Measurements from ENCODE around the gene RHOD.

The RHOD gene

GRCh38 chr11:67051945-67052488, 4.6 kb upstream of the RHOD start:
- no peak for DNase-seq (ENCODE audit: extremely low read depth, low read depth)
- TF ChIP-seq, protein P1, sequence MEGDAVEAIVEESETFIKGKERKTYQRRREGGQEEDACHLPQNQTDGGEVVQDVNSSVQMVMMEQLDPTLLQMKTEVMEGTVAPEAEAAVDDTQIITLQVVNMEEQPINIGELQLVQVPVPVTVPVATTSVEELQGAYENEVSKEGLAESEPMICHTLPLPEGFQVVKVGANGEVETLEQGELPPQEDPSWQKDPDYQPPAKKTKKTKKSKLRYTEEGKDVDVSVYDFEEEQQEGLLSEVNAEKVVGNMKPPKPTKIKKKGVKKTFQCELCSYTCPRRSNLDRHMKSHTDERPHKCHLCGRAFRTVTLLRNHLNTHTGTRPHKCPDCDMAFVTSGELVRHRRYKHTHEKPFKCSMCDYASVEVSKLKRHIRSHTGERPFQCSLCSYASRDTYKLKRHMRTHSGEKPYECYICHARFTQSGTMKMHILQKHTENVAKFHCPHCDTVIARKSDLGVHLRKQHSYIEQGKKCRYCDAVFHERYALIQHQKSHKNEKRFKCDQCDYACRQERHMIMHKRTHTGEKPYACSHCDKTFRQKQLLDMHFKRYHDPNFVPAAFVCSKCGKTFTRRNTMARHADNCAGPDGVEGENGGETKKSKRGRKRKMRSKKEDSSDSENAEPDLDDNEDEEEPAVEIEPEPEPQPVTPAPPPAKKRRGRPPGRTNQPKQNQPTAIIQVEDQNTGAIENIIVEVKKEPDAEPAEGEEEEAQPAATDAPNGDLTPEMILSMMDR (IDR thresholded peaks at IDR 0.05; ENCODE audit: low read depth, low read length, missing control alignments): no peak
- no peak overlapping the region for H3K4me3 ChIP-seq (replicated peaks; ENCODE audit: low read depth, low read length)

- no peak for DNase-seq (ENCODE audit: extremely low read depth, low read depth)
- H3K4me3 ChIP-seq (replicated peaks; ENCODE audit: low read depth, low read length): no peak overlapping the region
- TF ChIP-seq, protein P1 (IDR thresholded peaks at IDR 0.05; ENCODE audit: low read depth, low read length, missing control alignments): no peak
Measured at GRCh38 chr11:67052891-67053290, 3.8 kb upstream of the RHOD start.

- TF ChIP-seq, protein P1 (IDR thresholded peaks at IDR 0.05; ENCODE audit: low read depth, low read length, missing control alignments): peak; percentile 85
- no peak for DNase-seq (ENCODE audit: extremely low read depth, low read depth)
- H3K4me3 ChIP-seq (replicated peaks; ENCODE audit: low read depth, low read length): no peak overlapping the region
Measured at GRCh38 chr11:67053896-67054329, 2.7 kb upstream of the RHOD start.

DNA sequence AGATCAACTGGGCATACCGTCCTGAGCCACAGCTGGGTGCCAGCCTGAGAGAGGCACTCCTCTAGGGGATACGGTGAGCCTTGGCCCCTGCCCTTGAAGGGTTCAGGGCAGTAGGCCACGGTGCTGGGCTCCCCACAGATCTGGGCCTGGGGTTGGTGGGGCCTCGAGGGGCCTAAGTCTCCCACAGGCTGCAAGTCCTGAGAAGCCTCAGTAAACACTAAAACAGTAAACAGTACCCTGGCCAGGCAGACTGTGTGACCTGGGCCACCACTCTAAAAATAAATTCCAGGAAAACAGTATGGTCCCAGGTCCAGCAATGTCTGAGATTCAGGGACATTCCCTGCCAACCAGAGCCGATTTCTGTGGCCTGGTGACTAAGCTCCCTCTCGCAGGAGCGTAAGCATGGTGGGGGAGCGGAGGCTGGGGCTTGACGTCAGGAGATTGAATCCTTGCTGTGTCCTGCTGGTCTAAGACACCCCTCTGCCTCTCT, 2.3 kb upstream of the RHOD start:
- TF ChIP-seq, protein P1 (IDR thresholded peaks at IDR 0.05; ENCODE audit: low read depth, low read length, missing control alignments): no peak
- H3K4me3 ChIP-seq (replicated peaks; ENCODE audit: low read depth, low read length): no peak overlapping the region
- DNase-seq (ENCODE audit: extremely low read depth, low read depth): no peak

- no peak for DNase-seq (ENCODE audit: extremely low read depth, low read depth)
- TF ChIP-seq, protein P1 (IDR thresholded peaks at IDR 0.05; ENCODE audit: low read depth, low read length, missing control alignments): no peak
- H3K4me3 ChIP-seq (replicated peaks; ENCODE audit: low read depth, low read length): no peak overlapping the region
Measured at GRCh38 chr11:67054836-67055523, 1.7 kb upstream of the RHOD start.

DNA sequence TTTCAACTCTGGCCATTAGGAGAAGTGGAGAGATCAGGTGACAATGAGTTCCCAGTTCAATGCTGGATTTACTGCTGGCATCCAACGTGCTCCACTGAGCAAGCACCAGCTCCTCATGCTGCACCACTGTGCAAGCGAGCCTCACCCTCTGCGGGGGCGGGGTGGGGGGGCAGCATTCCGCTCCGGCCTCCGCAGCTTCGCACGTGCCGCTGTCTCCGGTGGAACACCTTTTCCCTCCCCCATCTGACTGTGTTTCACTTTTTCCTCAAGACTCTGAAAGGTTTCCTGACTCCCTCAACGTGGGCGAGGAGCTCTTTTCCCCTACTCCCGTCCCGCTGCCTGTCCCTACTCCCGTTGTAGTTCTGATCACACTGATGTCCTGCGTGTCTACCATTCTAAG, 835 bp upstream of the RHOD start:
- DNase-seq (ENCODE audit: extremely low read depth, low read depth): no peak
- TF ChIP-seq, protein P1 (IDR thresholded peaks at IDR 0.05; ENCODE audit: low read depth, low read length, missing control alignments): no peak

More for the DNA sequence above, 835 bp upstream of the RHOD start:
- H3K4me3 ChIP-seq (replicated peaks; ENCODE audit: low read depth, low read length): no peak overlapping the region; the same call in 1 of the 2 replicates

Data from HFF-Myc (cell line).